Keratinocyte (primary cell): ENCODE results near the gene SPAG9. TPM values are rescaled to one million over a fixed set of nuclear protein-coding genes. Genes with fewer than 3 reads are reported as not detected.
"Not testable (repeated sequence)": the region's sequence is repeated elsewhere in the genome, so short reads cannot be mapped to it uniquely, and the experiment has no call there.

Source experiments
- DNase-seq: peaks from one replicate; pipeline ENCODE4 v3.0.0-alpha.2; 2011; ENCODE audit warnings: low read depth, missing footprints, low spot score
- FAIRE-seq: peaks from 2 replicates; lab custom pipeline; 2011; peaks lifted over from hg19 to GRCh38; lab: Jason Lieb, UNC
- H2AFZ ChIP-seq: 2 replicates; pipeline ENCODE4 v1.6.0; 2012; ENCODE audit warnings: low read length, control low read depth, inconsistent platforms; ENCODE audit not compliant: control insufficient read depth
- H3K27ac ChIP-seq: 2 replicates; pipeline ENCODE4 v1.5.1; 2011; ENCODE audit warnings: low read length; ENCODE audit not compliant: control insufficient read depth, insufficient read depth
- H3K27me3 ChIP-seq: 3 replicates; pipeline ENCODE4 v1.6.0; 2011; ENCODE audit warnings: low read length; ENCODE audit not compliant: control insufficient read depth, insufficient read depth; ENCODE audit errors: extremely low read depth
- H3K36me3 ChIP-seq, 2 experiments: 2 replicates in 1 of 2; 3 replicates in 1 of 2; pipeline ENCODE4 v1.5.1; 2011; ENCODE audit warnings: low read length in 2 of 2, mild to moderate bottlenecking in 1 of 2; ENCODE audit not compliant: control insufficient read depth in 2 of 2, insufficient read depth in 2 of 2; ENCODE audit errors: extremely low read depth in 1 of 2
- H3K4me1 ChIP-seq: 3 replicates; pipeline ENCODE4 v1.5.1; 2011; ENCODE audit warnings: low read length; ENCODE audit not compliant: control insufficient read depth, insufficient read depth; ENCODE audit errors: extremely low read depth
- H3K4me2 ChIP-seq: 3 replicates; pipeline ENCODE4 v1.6.0; 2011; ENCODE audit warnings: low read depth, low read length; ENCODE audit not compliant: control insufficient read depth, insufficient read depth; ENCODE audit errors: extremely low read depth
- H3K4me3 ChIP-seq, 3 experiments: fragments of 200-600 bp in 1 of 3; sonication (generic) in 1 of 3; 2 replicates in 2 of 3; 3 replicates in 1 of 3; pipeline ENCODE4 v1.5.1; 2011 to 2016; ENCODE audit warnings: low read length in 3 of 3, mild to moderate bottlenecking in 3 of 3, control low read depth in 2 of 3, inconsistent platforms in 1 of 3, low read depth in 1 of 3, mixed read lengths in 1 of 3, mixed run types in 1 of 3, moderate library complexity in 1 of 3; ENCODE audit not compliant: control insufficient read depth in 2 of 3, insufficient read depth in 2 of 3; ENCODE audit errors: extremely low read depth in 1 of 3
- H3K79me2 ChIP-seq: 2 replicates; pipeline ENCODE4 v1.6.0; 2012; ENCODE audit warnings: low read length; ENCODE audit not compliant: control insufficient read depth, insufficient read depth
- H3K9ac ChIP-seq: 3 replicates; pipeline ENCODE4 v1.6.0; 2011; ENCODE audit warnings: low read length; ENCODE audit not compliant: control insufficient read depth, insufficient read depth; ENCODE audit errors: extremely low read depth
- H3K9me1 ChIP-seq: 3 replicates; pipeline ENCODE4 v1.6.0; 2011; ENCODE audit warnings: low read length; ENCODE audit not compliant: control insufficient read depth, insufficient read depth; ENCODE audit errors: extremely low read depth
- H3K9me3 ChIP-seq: 2 replicates; pipeline ENCODE4 v1.5.1; 2012; ENCODE audit warnings: low read depth, low read length; ENCODE audit not compliant: control insufficient read depth
- H4K20me1 ChIP-seq: 3 replicates; pipeline ENCODE4 v1.6.0; 2011; ENCODE audit warnings: low read length; ENCODE audit not compliant: control insufficient read depth, insufficient read depth; ENCODE audit errors: extremely low read depth
- CTCF ChIP-seq, 3 experiments: IDR thresholded peaks in 1 of 3; conservative IDR thresholded peaks in 1 of 3; optimal IDR thresholded peaks in 1 of 3; 2 replicates in 2 of 3; 3 replicates in 1 of 3; pipeline versions ENCODE3 to v1.5.1; 2011; ENCODE audit warnings: low read length in 3 of 3, mild to moderate bottlenecking in 3 of 3, moderate library complexity in 2 of 3, control low read depth in 1 of 3, inconsistent platforms in 1 of 3; ENCODE audit not compliant: insufficient read depth in 2 of 3; ENCODE audit errors: extremely low read depth in 1 of 3
- EZH2 ChIP-seq: IDR thresholded peaks from one replicate; pipeline ENCODE4 v1.6.1; 2012; ENCODE audit warnings: inconsistent platforms, mild to moderate bottlenecking, low read length, moderate library complexity
- dilution Hi-C: fragments of 300-500 bp; cut with MboI; formaldehyde crosslinking; loops from one replicate; pipeline ENCODE4 v1.7.0; 2020; ENCODE audit warnings: low sequenced_read_pairs; ENCODE audit not compliant: extremely low pct_ligation_motif_present
- polyA plus RNA-seq, 5 experiments: library from polyadenylated mRNA; depleted of rRNA in 3 of 5; stranded (reverse) in 3 of 5; stranded (forward) in 1 of 5; unstranded in 1 of 5; fragments of >200 nt; gene quantifications; 1 replicate in 1 of 5; 2 replicates in 3 of 5; 3 replicates in 1 of 5; pipeline versions ENCODE4 v1.2.1 to v1.2.3, GENCODE V29; 2011 to 2012; ENCODE audit warnings: missing spikeins in 2 of 5, low read depth in 1 of 5, low replicate concordance in 1 of 5

SPAG9 gene
- polyA plus RNA-seq, 1 donor (not counting 4 experiments of a cell fraction or from before 2014, with no cell fraction given) = 43.1 TPM

GRCh38 chr17:51124640-51125503 lies 4.2 kb upstream of the SPAG9 start:
- no peak overlapping the region for H3K4me3 ChIP-seq
- H3K4me2 ChIP-seq = no peak overlapping the region
- dilution Hi-C loops = no loop called here
- H3K36me3 ChIP-seq = no peaks in the 10 kb centered on the region
- no peak for FAIRE-seq
- no peaks in the 10 kb centered on the region for H4K20me1 ChIP-seq
- no peak overlapping the region for H2AFZ ChIP-seq
- DNase-seq = no peak
- no peaks in the 10 kb centered on the region for H3K27me3 ChIP-seq
- no peaks in the 10 kb centered on the region for H3K9me3 ChIP-seq
- peaks cover 18% of the 10 kb centered on the region for H3K4me1 ChIP-seq
- H3K9me1 ChIP-seq = no peaks in the 10 kb centered on the region
- H3K79me2 ChIP-seq = peaks cover 7% of the 10 kb centered on the region
- H3K9ac ChIP-seq = no peak overlapping the region
- H3K27ac ChIP-seq = no peak overlapping the region
- TF ChIP-seq EZH2 (no peak), CTCF (optimal IDR thresholded peaks at IDR 0.05 in 1 of 3, IDR thresholded peaks at IDR 0.05 in 1 of 3, conservative IDR thresholded peaks at IDR 0.05 in 1 of 3; ENCODE audit: extremely low read depth in 1 of 3, insufficient read depth in 2 of 3, low read length in 3 of 3) (no peak)

DNA sequence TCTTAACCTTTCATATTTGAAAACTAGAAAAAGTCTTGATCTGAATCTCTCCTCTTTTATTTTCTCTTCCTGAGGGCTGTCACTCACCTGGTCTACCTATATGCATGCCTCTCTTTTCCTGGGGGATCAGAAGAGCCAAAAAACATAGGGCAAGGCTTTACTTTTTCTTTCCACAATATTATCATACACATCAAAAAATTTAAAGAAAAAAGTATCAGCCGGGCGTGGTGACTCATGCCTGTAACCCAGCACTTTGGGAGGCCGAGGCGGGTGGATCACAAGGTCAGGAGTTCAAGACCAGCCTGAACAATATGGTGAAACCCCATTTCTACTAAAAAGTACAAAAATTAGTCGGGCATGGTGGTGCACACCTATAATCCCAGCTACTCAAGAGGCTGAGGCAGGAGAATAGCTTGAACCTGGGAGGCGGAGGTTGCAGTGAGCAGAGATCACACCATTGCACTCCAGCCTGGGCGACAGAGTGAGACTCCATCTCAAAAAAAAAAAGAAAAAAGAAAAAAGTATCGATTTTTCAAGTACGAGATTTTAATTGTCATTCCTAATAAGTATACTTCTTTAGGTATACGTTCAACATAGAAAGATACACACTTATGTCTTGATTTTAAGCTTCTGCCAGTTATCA lies 1.9 kb upstream of the SPAG9 start:
- DNase-seq, H3K9me1 ChIP-seq, H3K9me3 ChIP-seq, FAIRE-seq, dilution Hi-C loops, H3K27me3 ChIP-seq, H3K36me3 ChIP-seq: not testable (repeated sequence)
- Histone ChIP-seq H3K79me2 (peaks cover 30% of the 10 kb centered on the region), H3K4me2 (peak overlapping the region; percentile 97), H3K4me3 (peak overlapping the region; percentile 6 to 40 (median 34)), H3K9ac (peak overlapping the region; percentile 96), H2AFZ (peak overlapping the region; percentile 5), H4K20me1 (peaks cover 19% of the 10 kb centered on the region), H3K4me1 (peaks cover 34% of the 10 kb centered on the region), H3K27ac (peak overlapping the region; percentile 98)
